ENCODE measurements around the gene TRPM8. TPM values are rescaled to one million over a fixed set of nuclear protein-coding genes. Genes with fewer than 3 reads are reported as not detected.

Gene TRPM8
- total and polyA plus RNA-seq, 2 of the 13 experiments (the other 11 are each of a cell fraction or from before 2014, with no cell fraction given) = 0.12 TPM; not detected in 1

- WGBS (ENCODE audit: low lambda C conversion rate) = 67% methylated on average over 7 of the region's 7 CpGs
- FAIRE-seq = no peak
- H2AFZ ChIP-seq (ENCODE audit: low read length) = no peak overlapping the region
- no peak overlapping the region for H3K9ac ChIP-seq (ENCODE audit: insufficient read depth, low read depth, low read length)
- H3K79me2 ChIP-seq (ENCODE audit: insufficient read depth, low read length) = no peaks in the 10 kb centered on the region
- H3K4me1 ChIP-seq (ENCODE audit: insufficient read depth, low read length) = peaks cover 9% of the 10 kb centered on the region; the same call in 1 of the 2 replicates
- no TSS peak for BruUV-seq (replicated peaks)
- ATAC-seq = no peak
- no peak for DNase-seq (ENCODE audit: low spot score)
- intact Hi-C loops (cut with micrococcal nuclease; ENCODE audit: unreplicated experiment) = no loop called here
- in situ Hi-C loops (cut with HindIII; ENCODE audit: extremely low pct_ligation_motif_present, low pct_unique_long_range_greater_than_20kb) = loop anchor here (25.0 kb wide), 1 partner anchor 1120 kb away; no protein-coding TSS in a partner anchor
- H3K36me3 ChIP-seq (replicated peaks in 1 of 2; ENCODE audit: control insufficient read depth in 1 of 2, insufficient read depth in 2 of 2, low read length in 2 of 2) = no peaks in the 10 kb centered on the region
- H3K27me3 ChIP-seq (ENCODE audit: control insufficient read depth in 1 of 2, insufficient read depth in 2 of 2, low read length in 2 of 2) = no peaks in the 10 kb centered on the region; a peak in 1 of 5 replicates
- ChIA-PET CTCF (ENCODE audit: low intra/inter-chr PET ratio, low total read pairs) (no interaction called here), POLR2A (no interaction called here)
- no peaks in the 10 kb centered on the region for H3K9me3 ChIP-seq (ENCODE audit: low read length)
- no peak overlapping the region for H3K4me2 ChIP-seq (ENCODE audit: low read depth, low read length)
- no peak overlapping the region for H3K4me3 ChIP-seq (replicated peaks in 1 of 3; ENCODE audit: insufficient read depth in 1 of 3, low read depth in 2 of 3, low read length in 3 of 3)
- no peaks in the 10 kb centered on the region for H4K20me1 ChIP-seq (ENCODE audit: insufficient read depth, low read length)
- H3K27ac ChIP-seq (ENCODE audit: extremely low read length, insufficient read depth, low read length) = no peak overlapping the region
- TF ChIP-seq IRF2 (CRISPR knock-in tag; IDR thresholded peaks at IDR 0.05) = no peak
- no peak for TF ChIP-seq ZNF576 (CRISPR knock-in tag; IDR thresholded peaks at IDR 0.05)
- TF ChIP-seq E2F1 (CRISPR knock-in tag; IDR thresholded peaks at IDR 0.05) = no peak
- no peak for TF ChIP-seq MXI1 (IDR thresholded peaks at IDR 0.05; ENCODE audit: borderline replicate concordance, low read depth, low read length)
- no peak for TF ChIP-seq SRSF1 (optimal IDR thresholded peaks at IDR 0.05; ENCODE audit: low read depth, low read length)
- no peak for TF ChIP-seq ZBTB33 (CRISPR knock-in tag; IDR thresholded peaks at IDR 0.05)
- no peak for TF ChIP-seq ZNF20 (CRISPR knock-in tag; IDR thresholded peaks at IDR 0.05)
- no peak for TF ChIP-seq ZNF609 (CRISPR knock-in tag; IDR thresholded peaks at IDR 0.05; ENCODE audit: borderline replicate concordance)
- no peak for TF ChIP-seq JUND (CRISPR knock-in tag; IDR thresholded peaks at IDR 0.05)
- no peak for TF ChIP-seq ATF7 (IDR thresholded peaks at IDR 0.05)
- TF ChIP-seq ATF7 (CRISPR knock-in tag; IDR thresholded peaks at IDR 0.05) = no peak
- TF ChIP-seq ZNF205 (CRISPR knock-in tag; IDR thresholded peaks at IDR 0.05) = no peak
- TF ChIP-seq ZNF280D (CRISPR knock-in tag; IDR thresholded peaks at IDR 0.05) = no peak
These were observed 75.5 kb downstream of the TRPM8 start for GRCh38 chr2:233992513-233993217.
